M059J (cell line): ENCODE data around the gene UGT2A2. TPM values are rescaled to one million over a fixed set of nuclear protein-coding genes. Genes with fewer than 3 reads are reported as not detected.
"Not testable (repeated sequence)": the region's sequence is repeated elsewhere in the genome, so short reads cannot be mapped to it uniquely, and the experiment has no call there.

Experiments used
- DNase-seq: peaks from one replicate; pipeline ENCODE4 v3.0.0-alpha.2; 2012; ENCODE audit warnings: low read depth
- total RNA-seq: library from RNA; depleted of rRNA; stranded (reverse); fragments of >200 nt; shearing (Covaris generic); gene quantifications from 2 replicates; pipeline ENCODE4 v1.2.3, GENCODE V29; 2014; rRNA removed

UGT2A2 gene
- total RNA-seq, result not detected in 2 replicates

- DNase-seq, result no peak
Observed at GRCh38 chr4:69639542-69639941, at the start of gene UGT2A2. UGT2A2 (minus strand) TSS chr4:69639642; CDS start chr4:69639640, 2 bp downstream.

GRCh38 chr4:69684804-69685203, 45.4 kb upstream of the UGT2A2 start:
- no peak for DNase-seq

- DNase-seq, result no peak
Observed at GRCh38 chr4:69668680-69669079, 29.2 kb upstream of the UGT2A2 start.

- DNase-seq, result not testable (repeated sequence)
Observed at GRCh38 chr4:69664009-69664408, 24.6 kb upstream of the UGT2A2 start.

GRCh38 chr4:69661130-69661803, 21.8 kb upstream of the UGT2A2 start:
- DNase-seq, result not testable (repeated sequence)

- DNase-seq, result no peak
Observed at GRCh38 chr4:69658133-69658532, 18.7 kb upstream of the UGT2A2 start.

GRCh38 chr4:69656653-69657158, 17.3 kb upstream of the UGT2A2 start:
- DNase-seq, result no peak

- DNase-seq, result no peak
Observed at GRCh38 chr4:69653147-69653546, 13.7 kb upstream of the UGT2A2 start, which contains the start of gene UGT2A1. UGT2A1 (minus strand) TSS chr4:69653247; CDS start chr4:69647644, 5,603 bp downstream.

GRCh38 chr4:69650872-69651271, 11.4 kb upstream of the UGT2A2 start:
- DNase-seq, result no peak

- no peak for DNase-seq
Observed at GRCh38 chr4:69649629-69650028, 10.2 kb upstream of the UGT2A2 start.

GRCh38 chr4:69649207-69649606, 9.8 kb upstream of the UGT2A2 start:
- no peak for DNase-seq

- DNase-seq, result no peak
Observed at GRCh38 chr4:69642961-69643360, 3.5 kb upstream of the UGT2A2 start.

- no peak for DNase-seq
Observed at GRCh38 chr4:69640289-69640688, 847 bp upstream of the UGT2A2 start.

- peak; percentile 56 for DNase-seq
Observed at GRCh38 chr4:69617083-69617694, 22.3 kb downstream of the UGT2A2 start.

- no peak for DNase-seq
Observed at GRCh38 chr4:69610484-69610883, 29.0 kb downstream of the UGT2A2 start.

- no peak for DNase-seq
Observed at GRCh38 chr4:69601065-69601464, 38.4 kb downstream of the UGT2A2 start.

- no peak for DNase-seq
Observed at GRCh38 chr4:69600013-69600412, 39.4 kb downstream of the UGT2A2 start.

- no peak for DNase-seq
Observed at GRCh38 chr4:69594382-69594781, 45.1 kb downstream of the UGT2A2 start.

- no peak for DNase-seq
Observed at GRCh38 chr4:69591364-69591763, 48.1 kb downstream of the UGT2A2 start.

GRCh38 chr4:69589884-69590283, 49.6 kb downstream of the UGT2A2 start:
- DNase-seq, result peak; percentile 10

- DNase-seq, result no peak
Observed at GRCh38 chr4:69584135-69584534, 55.3 kb downstream of the UGT2A2 start.

GRCh38 chr4:69583543-69583942, 55.9 kb downstream of the UGT2A2 start:
- no peak for DNase-seq

- no peak for DNase-seq
Observed at GRCh38 chr4:69577245-69577644, 62.2 kb downstream of the UGT2A2 start.
